ENCODE results near the gene DLG4.
"Not testable (repeated sequence)": the region's sequence is repeated elsewhere in the genome, so short reads cannot be mapped to it uniquely, and the experiment has no call there.

The DLG4 gene

GRCh38 chr17:7167832-7168231 lies 51.8 kb downstream of the DLG4 start:
- H3K27ac ChIP-seq: no peak overlapping the region
- no peak for TF ChIP-seq CTCF (IDR thresholded peaks at IDR 0.05)
- H3K4me3 ChIP-seq: no peak overlapping the region
- no peak for DNase-seq (ENCODE audit: low spot score)

GRCh38 chr17:7166873-7167272 lies 52.8 kb downstream of the DLG4 start:
- no peak for DNase-seq (ENCODE audit: low spot score)
- TF ChIP-seq CTCF (IDR thresholded peaks at IDR 0.05): no peak

GRCh38 chr17:7159571-7159970 lies 60.1 kb downstream of the DLG4 start:
- not testable (repeated sequence) for DNase-seq (ENCODE audit: low spot score); H3K4me3 ChIP-seq; H3K27ac ChIP-seq

More at GRCh38 chr17:7166873-7167272, 52.8 kb downstream of the DLG4 start:
- no peak overlapping the region for H3K27ac ChIP-seq
- no peak overlapping the region for H3K4me3 ChIP-seq

GRCh38 chr17:7158424-7158823 lies 61.2 kb downstream of the DLG4 start:
- DNase-seq (ENCODE audit: low spot score); H3K27ac ChIP-seq; H3K4me3 ChIP-seq: not testable (repeated sequence)

- no peak for DNase-seq (ENCODE audit: low spot score)
- H3K27ac ChIP-seq: no peak overlapping the region
- no peak overlapping the region for H3K4me3 ChIP-seq
- no peak for TF ChIP-seq CTCF (IDR thresholded peaks at IDR 0.05)
Observed at GRCh38 chr17:7156342-7156940, 63.2 kb downstream of the DLG4 start.

GRCh38 chr17:7147772-7148171 lies 71.9 kb downstream of the DLG4 start:
- no peak for DNase-seq (ENCODE audit: low spot score)
- Histone ChIP-seq H3K27ac (no peak overlapping the region), H3K4me3 (no peak overlapping the region)
- no peak for TF ChIP-seq CTCF (IDR thresholded peaks at IDR 0.05)

- Histone ChIP-seq H3K4me3 (no peak overlapping the region), H3K27ac (no peak overlapping the region)
- no peak for DNase-seq (ENCODE audit: low spot score)
- no peak for TF ChIP-seq CTCF (IDR thresholded peaks at IDR 0.05)
Observed at GRCh38 chr17:7146115-7146514, 73.5 kb downstream of the DLG4 start.

- TF ChIP-seq CTCF (IDR thresholded peaks at IDR 0.05): no peak
- no peak for DNase-seq (ENCODE audit: low spot score)
- Histone ChIP-seq H3K27ac (no peak overlapping the region), H3K4me3 (no peak overlapping the region)
Observed at GRCh38 chr17:7144213-7144612, 75.4 kb downstream of the DLG4 start.
